SKM-1 (cell line): ENCODE data around the gene COL6A1.

Experiments
- DNase-seq: peaks from one replicate; lab custom pipeline; 2025; ENCODE audit not compliant: unreplicated experiment; lab: John Stamatoyannopoulos, UW

Gene COL6A1

DNA sequence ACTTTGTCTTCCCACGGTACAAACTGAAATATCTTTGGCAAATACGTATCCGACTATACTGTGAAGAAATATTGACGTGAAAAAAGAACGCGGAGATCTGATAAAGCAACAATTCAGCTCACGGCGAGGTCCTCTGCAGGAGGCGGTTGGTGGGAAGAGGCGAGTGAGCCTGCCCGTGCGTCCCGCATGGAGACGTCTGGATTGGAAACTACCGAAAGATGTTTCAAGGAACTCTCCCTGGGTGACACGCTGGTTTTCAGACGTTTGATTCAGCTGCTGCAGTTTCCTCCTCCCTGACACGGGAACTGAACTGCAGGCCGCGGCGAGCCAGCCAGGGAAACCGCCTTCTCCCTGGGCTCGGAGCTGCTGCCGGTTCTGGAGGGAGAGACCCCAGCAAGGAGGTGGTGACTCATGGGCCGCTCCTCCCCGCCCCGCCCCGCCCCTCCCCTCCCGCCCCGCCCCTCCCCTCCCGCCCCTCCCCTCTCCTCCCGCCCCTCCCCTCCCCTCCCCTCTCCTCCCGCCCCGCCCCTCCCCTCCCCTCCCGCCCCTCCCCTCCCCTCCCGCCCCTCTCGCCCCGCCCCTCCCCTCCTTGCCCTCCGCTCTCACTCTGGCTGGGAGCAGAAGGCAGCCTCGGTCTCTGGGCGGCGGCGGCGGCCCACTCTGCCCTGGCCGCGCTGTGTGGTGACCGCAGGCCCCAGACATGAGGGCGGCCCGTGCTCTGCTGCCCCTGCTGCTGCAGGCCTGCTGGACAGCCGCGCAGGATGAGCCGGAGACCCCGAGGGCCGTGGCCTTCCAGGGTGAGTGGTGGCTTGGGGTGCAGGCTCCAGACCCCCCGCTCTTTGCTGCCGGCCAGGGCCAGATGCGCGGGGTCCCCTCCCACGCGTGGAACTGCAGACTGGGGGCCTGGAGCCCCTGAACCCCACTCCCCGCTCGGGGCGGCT, at the start of gene COL6A1:
COL6A1 (plus strand) TSS at position 620 of the 941 bp plus-strand sequence; CDS start at position 701, 81 bp downstream.
- DNase-seq: no peak

GRCh38 chr21:45932922-45933502, 48.6 kb upstream of the COL6A1 start:
- DNase-seq: no peak

- no peak for DNase-seq
Observed at GRCh38 chr21:45934085-45934484, 47.5 kb upstream of the COL6A1 start.

- DNase-seq: no peak
Observed at GRCh38 chr21:45934554-45934953, 47.0 kb upstream of the COL6A1 start.

GRCh38 chr21:45935628-45936027, 45.9 kb upstream of the COL6A1 start:
- no peak for DNase-seq

DNA sequence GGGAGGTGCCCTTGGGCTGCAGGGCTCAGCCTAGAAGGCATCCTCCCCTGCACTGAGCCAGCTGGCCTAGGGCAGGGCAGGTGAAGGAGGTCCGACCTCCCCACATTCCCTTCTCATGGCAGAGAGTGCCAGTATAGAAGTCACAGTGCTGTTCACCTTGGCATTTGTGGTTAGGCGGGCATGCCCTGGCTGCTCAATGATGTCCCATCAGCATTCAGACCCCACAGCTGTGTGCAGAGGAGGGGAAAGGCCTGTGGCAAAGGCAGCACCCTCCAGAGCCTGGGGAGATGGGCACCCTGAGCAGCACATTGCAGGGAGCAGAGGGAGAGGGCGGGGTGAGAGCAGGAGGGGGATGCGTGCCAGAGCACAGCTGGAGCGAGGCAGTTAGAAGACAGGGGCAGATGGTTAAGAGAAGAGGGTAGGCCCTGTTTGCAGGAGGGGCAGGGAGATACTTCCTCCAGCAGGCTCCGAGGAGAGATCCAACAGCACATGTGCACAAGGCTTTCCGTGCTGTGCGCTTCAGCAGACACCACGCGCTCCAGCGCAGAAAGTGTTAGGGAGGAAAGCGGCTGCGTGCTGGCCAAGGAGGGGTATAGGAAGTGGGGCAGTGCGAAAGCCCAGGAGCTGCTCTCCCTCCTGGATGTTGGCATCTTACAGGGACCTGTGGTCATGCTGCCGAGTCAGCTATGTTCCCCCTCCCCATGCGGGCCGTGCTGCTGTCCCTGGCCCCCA, 43.7 kb upstream of the COL6A1 start:
- no peak for DNase-seq

GRCh38 chr21:45938453-45938755, 43.2 kb upstream of the COL6A1 start:
- DNase-seq: no peak

- DNase-seq: no peak
Observed at GRCh38 chr21:45938811-45939520, 42.6 kb upstream of the COL6A1 start.

DNA sequence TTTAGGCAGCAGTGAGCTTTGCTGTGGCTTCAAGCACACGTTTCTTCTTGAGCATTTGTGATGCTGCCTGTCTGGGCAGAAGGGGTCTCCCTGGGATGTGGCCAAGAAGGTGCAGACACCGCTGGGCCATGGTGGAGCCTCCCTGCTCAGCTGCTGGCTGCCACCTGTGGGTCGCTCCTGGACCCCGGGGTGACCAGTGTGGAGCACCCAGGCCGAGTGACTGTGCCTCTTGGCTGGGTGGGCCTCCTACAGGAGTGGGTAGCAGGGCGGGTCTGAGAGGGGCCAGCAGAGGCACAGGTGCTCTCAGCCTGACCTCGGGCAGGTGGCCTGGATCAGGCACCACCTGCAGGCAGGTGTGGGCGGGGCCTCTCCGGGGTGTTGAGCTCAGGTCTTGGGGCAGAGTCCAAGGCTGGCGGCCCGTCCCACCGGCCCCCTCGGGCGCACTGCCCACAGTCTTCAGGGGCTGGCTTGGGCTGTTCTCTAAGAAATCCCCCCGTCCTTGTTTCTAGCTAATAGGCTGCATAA, 42.0 kb upstream of the COL6A1 start:
- DNase-seq: no peak

DNA sequence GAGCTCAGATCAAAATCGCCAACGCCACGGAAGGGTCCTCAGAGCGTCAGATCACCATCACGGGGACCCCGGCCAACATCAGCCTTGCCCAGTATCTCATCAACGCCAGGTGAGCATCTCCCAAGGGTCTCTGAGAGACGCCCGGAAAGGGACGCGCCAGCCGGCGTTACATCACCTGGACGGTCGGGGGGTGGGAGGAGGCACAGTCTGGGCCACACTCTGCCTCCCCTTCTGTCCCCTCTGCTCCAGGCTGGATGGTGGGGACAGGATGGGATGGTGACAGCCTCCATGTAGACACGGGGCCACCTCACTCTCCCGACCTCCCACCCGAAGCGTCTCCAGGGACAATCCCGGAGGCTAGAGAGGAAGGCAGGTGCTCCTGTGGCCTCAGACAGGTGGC, 41.5 kb upstream of the COL6A1 start:
- DNase-seq: no peak

- no peak for DNase-seq
Observed at GRCh38 chr21:45940621-45941337, 40.8 kb upstream of the COL6A1 start.

- DNase-seq: no peak
Observed at GRCh38 chr21:45941338-45941710, 40.2 kb upstream of the COL6A1 start.

- no peak for DNase-seq
Observed at GRCh38 chr21:45941717-45942546, 39.6 kb upstream of the COL6A1 start.

DNA sequence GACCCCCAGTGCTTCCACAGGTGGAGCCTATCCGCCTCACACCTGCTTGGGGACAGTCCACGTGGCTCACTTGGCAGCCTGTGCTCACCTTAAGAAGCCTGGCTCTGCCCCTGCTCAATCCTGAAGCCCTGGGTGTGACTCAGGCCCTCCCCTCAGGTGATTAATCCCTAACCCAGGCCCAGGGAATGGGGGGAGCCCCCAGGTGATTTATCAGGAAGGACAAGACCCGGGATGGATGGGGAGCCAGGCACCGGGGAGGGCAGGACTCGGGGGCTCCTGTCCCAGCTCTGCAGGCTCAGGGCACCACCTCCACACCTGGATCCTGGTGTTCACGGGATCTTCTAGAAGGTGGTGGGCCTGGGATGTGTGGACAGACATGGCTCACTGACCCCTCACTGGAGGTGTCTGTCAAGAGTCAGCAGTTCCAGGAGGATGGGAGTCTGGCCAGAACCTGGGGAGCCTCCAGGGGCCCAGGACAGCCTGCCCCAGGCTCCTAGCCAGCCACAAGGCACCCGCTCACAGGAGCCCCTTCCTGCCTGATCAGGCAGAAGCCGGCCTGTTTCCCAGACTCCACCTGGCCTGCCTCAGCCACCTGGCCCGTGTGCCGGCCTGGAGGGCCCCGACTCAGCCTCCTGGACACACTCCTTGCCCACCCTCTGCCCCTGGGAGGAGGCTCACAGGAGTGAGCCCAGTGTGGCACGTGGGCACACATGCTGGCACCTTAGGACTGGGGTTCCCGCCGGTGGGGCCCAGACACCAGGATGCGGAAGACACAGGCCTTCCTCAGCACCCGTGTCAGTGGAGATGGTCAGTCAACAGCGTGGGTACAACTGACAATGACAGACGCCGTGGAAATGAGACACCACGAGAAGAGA, 38.6 kb upstream of the COL6A1 start:
- no peak for DNase-seq

- no peak for DNase-seq
Observed at GRCh38 chr21:45943630-45944540, 37.7 kb upstream of the COL6A1 start.

DNA sequence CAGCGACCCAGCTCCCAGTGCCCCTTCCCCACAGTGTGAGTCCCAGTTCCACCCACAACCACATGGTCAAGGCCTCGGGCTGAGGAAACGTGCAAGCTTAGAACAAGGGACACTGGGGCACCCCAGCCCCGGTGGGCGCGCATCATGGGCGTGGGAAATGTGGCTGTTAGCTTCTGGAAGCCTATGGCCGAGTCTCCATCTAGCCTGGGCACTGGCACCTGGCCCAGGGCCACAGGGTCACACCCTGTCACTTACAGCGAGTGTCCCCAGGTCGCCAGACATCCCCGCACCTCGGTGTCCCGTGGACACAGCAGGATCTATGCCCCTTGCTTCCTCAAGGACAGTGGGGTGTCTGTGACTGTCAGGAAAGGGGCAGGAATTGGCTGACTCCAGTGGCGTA, 37.0 kb upstream of the COL6A1 start:
- DNase-seq: no peak

DNA sequence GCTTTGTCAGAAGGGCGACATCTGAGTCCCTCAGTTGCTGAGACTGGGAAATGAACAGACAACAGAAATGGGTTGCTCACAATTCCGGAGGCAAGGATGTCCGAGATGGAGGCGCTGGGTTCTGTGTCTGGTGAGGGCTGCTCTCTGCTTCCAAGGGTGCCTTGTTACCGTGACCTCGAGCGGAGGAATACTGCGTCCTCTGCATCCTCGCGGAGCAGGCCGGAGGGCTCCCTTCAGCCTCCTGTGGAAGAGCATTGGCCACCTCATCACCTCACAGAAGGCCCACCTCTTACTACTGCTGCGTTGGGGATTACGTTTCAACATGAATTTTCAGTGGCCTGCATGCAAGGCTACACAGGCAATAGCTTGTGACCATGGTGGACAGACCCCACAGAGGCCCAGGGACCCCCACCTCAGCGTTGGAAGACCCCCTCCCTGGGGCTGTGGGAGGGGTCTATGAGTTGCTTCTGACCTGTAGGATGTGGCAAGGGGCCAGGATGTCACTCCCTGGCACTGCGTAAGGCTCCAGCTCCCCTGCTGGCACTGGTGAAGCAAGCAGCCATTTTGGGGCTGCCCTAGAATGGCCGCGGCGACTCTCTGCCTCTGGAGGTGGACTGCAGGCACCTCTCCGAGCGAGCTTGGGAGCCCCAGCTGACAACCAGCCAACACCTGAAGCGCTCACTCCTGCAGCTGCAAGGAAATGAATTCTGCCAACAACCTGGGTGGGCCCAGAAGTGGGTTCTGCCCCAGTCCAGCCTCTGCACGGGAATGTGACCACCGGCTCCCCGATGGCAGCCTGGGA, 36.3 kb upstream of the COL6A1 start:
- no peak for DNase-seq
